Kidney glomerular epithelial cell (primary cell): Measurements from ENCODE around the gene TEX22.

Source experiments
- DNase-seq: peaks from one replicate; lab custom pipeline; 2025; lab: John Stamatoyannopoulos, UW

Gene TEX22

GRCh38 chr14:105366386-105367074, 31.8 kb upstream of the TEX22 start:
- DNase-seq, result no peak

GRCh38 chr14:105367116-105368031, 31.0 kb upstream of the TEX22 start:
- DNase-seq, result no peak

DNA sequence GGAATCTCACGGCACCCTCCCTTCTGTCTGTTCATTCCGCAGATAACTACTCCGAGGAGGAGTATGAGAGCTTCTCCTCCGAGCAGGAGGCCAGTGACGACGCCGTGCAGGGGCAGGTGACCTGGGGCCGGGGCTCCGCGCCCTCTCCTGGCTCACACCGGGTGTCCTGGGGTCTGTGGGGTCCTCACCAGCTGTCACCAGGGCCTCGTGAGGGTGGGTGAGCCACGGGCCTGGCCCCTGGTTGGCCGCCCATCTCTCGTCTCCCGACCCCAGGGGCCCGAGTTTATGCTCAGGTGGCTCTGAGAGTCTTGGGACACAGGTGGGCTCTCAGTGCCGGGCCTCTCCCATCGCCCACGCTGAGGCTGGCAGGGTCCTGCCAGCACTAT, 30.3 kb upstream of the TEX22 start:
- DNase-seq, result no peak

DNA sequence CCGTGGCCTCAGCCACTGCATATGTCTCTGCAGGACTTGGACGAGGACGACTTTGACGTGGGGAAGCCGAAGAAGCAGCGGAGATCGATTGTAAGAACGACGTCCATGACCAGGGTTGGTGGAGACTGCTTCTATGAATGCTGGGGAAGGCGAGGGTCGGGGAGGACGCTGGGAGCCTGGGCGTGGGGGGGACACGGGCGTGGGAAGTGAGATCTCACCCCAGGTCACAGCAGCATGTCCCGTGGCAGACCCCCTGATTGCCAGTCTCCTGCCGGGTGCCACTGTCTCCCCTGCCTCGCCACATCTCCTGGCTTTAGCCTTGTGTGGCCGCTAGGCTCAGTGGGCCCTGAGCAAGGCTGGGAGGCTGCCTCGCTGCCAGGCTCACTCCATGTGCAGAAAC, 29.9 kb upstream of the TEX22 start:
- DNase-seq, result no peak

- DNase-seq, result no peak
Observed at GRCh38 chr14:105368910-105369652, 29.3 kb upstream of the TEX22 start.

DNA sequence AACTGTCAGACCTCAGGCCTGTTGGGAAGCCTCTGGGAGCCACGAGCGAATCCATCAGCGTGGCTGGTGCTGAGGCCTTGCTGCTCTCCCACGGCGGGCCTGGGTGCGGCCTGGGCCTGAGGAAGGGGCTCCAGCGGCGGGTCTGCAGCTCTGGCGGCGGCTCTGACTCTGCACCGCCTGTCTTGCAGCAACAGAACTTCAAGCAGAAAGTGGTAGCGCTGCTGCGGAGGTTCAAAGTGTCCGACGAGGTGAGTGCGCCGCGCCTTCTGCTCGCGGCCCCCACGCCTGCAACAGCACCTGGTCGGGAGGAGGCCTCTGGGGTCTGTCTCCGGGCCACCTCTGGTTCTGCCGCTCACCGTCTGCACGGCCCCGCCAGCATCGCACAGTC, 28.7 kb upstream of the TEX22 start:
- no peak for DNase-seq

- DNase-seq, result no peak
Observed at GRCh38 chr14:105374389-105374788, 23.9 kb upstream of the TEX22 start.

DNA sequence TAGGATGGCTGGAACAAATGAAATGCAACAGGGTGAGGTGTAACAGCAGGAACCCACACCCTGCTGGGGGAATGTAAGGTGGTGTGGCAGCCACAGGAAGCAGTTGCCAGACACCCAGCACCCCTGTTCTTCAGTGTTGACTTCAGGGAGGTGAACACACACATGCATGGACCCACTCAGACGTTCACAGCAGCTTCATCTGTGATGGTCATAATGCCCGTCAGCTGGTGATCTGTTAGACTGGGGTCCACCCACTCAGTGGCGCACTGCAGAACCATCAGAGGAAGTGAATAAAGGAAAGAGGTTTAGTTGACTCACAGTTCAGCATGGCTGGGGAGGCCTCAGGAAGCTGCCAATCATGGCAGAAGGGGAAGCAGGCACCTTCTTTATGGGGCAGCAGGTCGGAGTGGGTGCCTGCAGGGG, 22.7 kb upstream of the TEX22 start:
- no peak for DNase-seq

DNA sequence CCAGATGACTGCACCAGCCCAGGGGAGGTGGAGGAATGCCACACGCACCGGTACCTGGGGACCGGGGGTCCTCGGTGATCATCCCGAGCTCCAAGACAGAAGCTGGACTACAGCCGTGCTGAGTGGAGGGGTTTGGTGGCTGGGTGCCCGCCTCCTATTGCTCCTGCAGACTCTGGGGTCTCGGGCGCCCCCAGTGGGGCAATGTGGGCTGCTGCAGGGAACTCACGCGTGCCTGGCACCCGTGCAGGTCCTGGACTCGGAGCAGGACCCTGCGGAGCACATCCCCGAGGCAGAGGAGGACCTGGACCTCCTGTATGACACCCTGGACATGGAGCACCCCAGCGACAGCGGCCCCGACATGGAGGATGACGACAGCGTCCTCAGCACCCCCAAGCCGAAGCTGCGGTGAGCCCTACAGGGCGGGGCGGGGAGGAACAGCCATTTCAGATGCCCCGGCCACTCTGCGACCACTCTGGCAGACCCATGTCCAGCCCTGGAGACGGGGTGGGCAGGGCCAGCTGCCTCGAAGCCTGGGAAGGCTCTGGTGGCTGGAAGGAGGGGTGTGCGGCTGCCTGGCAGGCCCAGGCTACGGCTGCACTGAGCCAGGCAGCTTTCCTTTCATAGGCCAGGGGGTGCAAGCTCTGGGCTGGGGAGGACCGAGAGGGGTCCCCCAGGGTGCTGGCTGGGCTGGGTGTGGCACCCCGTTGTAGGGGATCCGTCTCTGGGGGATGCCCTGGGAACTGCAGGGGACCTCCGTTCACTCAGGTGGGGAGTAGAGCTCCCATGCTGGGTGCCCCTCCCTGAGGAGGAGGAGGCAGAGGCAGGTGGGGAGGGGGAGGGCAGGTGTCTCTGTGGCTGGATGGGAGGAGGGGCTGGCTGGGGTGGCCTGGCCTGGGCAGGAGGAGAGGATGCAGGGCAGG, 21.6 kb upstream of the TEX22 start:
- no peak for DNase-seq

GRCh38 chr14:105377555-105378182, 20.7 kb upstream of the TEX22 start:
- no peak for DNase-seq

DNA sequence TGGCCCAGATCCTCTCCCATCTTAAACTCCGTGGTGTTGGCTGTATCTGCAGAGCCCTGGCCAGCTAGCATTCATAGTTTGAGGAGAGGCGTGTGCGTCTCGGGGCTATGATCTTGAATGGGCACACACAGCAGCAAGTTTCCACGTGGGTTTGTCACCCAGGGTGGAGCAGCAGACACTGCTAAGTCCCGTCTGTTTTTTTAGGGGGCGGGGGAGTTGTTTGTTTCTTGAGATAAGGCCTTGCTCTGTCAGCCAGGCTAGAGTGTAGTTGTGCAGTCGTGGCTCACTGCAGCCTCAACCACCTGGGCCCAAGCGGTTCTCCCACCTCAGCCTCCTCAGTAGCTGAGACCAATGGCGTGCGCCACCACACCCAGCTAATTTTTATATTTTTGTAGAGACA, 20.1 kb upstream of the TEX22 start:
- no peak for DNase-seq

- DNase-seq, result no peak
Observed at GRCh38 chr14:105378873-105379685, 19.3 kb upstream of the TEX22 start.

GRCh38 chr14:105379946-105380345, 18.4 kb upstream of the TEX22 start:
- DNase-seq, result no peak

DNA sequence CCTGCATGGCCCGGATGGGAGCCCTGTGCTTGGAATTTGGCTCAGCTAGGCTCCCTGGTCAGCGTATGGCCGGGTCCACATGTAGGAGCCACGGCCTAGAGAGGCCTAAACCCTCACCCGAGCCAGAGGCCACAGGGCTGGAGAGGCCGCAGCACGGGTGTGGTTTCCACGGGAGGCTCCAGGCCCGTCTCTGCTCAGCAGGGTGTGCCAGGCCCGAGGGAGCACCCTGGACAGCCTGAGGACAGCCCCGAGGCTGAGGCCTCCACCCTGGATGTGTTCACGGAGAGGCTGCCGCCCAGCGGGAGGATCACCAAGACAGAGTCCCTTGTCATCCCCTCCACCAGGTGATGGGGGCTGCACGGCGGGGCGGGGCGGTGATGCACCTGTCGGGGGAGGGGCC, 17.6 kb upstream of the TEX22 start:
- no peak for DNase-seq

- DNase-seq, result no peak
Observed at GRCh38 chr14:105381446-105382342, 16.6 kb upstream of the TEX22 start.

GRCh38 chr14:105382343-105383082, 15.8 kb upstream of the TEX22 start:
- DNase-seq, result no peak

DNA sequence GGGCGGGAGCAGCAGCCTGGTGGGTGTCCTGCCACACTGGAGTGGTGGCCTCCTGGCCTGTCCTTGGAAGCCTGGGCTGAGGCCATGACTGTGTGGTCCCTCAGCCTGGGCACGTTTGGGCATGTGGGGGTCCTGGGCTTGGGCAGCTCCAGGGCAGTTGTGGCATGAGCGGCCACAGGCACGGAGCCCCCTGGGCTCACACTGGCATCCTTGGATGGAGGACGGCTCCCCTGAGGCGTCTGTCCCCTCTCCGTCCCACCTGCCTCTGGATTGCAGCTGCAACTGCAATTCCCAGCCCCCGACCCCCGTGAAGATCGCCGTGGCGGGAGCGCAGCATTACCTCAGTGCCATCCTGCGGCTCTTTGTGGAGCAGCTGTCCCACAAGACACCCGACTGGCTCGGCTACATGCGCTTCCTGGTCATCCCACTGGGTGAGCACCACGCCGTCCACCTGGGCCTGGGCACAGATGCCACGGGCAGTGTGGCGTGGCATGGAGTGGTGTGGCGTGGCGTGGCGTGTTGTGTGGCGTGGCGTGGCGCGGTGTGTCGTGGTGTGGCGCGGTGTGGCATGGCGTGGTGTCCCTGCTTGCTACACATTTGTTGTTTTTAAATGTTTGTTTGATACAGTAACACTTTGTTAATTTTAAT, 15.1 kb upstream of the TEX22 start:
- no peak for DNase-seq

DNA sequence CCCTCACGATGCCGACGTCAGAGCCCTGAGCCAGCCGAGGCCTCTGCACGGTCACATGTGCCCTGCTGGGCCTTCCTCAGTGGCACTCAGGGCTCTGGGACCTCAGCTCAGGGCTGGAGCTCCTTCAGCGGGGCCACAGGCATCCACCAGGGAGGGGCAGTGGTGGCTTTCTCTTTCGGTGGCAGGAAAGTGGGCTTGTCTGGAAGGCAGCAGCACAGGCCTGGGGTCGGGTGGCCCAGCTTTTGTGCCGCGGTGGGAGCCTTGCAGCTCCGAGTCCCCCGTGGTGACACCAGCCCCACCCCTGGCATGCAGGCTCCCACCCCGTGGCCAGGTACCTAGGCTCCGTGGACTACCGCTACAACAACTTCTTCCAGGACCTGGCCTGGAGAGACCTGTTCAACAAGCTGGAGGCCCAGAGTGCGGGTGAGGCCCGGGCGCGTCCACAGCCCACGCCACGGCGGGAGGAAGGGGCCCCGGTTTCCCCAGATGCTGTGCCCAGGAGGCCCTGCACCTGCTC, 14.2 kb upstream of the TEX22 start:
- DNase-seq, result no peak
